HG03159 (cell line): Measurements from ENCODE around the gene PDCD1LG2.
"Not testable (repeated sequence)": the region's sequence is repeated elsewhere in the genome, so short reads cannot be mapped to it uniquely, and the experiment has no call there.

Source experiments
- ATAC-seq: cut with Tn5 transposase; IDR thresholded peaks from one replicate; pipeline ENCODE4 v1.9.1; 2021; ENCODE audit warnings: mild to moderate bottlenecking, moderate library complexity; ENCODE audit not compliant: unreplicated experiment

Gene PDCD1LG2

GRCh38 chr9:5493679-5494511, 16.4 kb upstream of the PDCD1LG2 start:
- peak; percentile 80 for ATAC-seq

GRCh38 chr9:5494765-5495164, 15.6 kb upstream of the PDCD1LG2 start:
- not testable (repeated sequence) for ATAC-seq

- no peak for ATAC-seq
These were observed 11.2 kb upstream of the PDCD1LG2 start for GRCh38 chr9:5499157-5499556.

- no peak for ATAC-seq
These were observed 10.4 kb upstream of the PDCD1LG2 start for GRCh38 chr9:5499889-5500398.

- ATAC-seq = no peak
These were observed 9.7 kb upstream of the PDCD1LG2 start for GRCh38 chr9:5500441-5501235.

GRCh38 chr9:5502553-5502952, 7.8 kb upstream of the PDCD1LG2 start:
- no peak for ATAC-seq

GRCh38 chr9:5509573-5509972, 758 bp upstream of the PDCD1LG2 start:
- ATAC-seq = no peak

- ATAC-seq = no peak
These were observed 658 bp downstream of the PDCD1LG2 start for GRCh38 chr9:5510989-5511388.

GRCh38 chr9:5511476-5511875, 1.1 kb downstream of the PDCD1LG2 start:
- ATAC-seq = no peak

GRCh38 chr9:5511935-5512580, 1.7 kb downstream of the PDCD1LG2 start:
- ATAC-seq = no peak

GRCh38 chr9:5512658-5513452, 2.5 kb downstream of the PDCD1LG2 start:
- ATAC-seq = no peak

- no peak for ATAC-seq
These were observed 3.8 kb downstream of the PDCD1LG2 start for GRCh38 chr9:5513966-5514616.

- ATAC-seq = no peak
These were observed 4.4 kb downstream of the PDCD1LG2 start for GRCh38 chr9:5514617-5515260.

GRCh38 chr9:5515261-5515650, 4.9 kb downstream of the PDCD1LG2 start:
- ATAC-seq = no peak

GRCh38 chr9:5516453-5517220, 6.3 kb downstream of the PDCD1LG2 start:
- ATAC-seq = no peak

- peak; percentile 59 for ATAC-seq
These were observed 8.0 kb downstream of the PDCD1LG2 start for GRCh38 chr9:5518171-5518936.

GRCh38 chr9:5518937-5519319, 8.6 kb downstream of the PDCD1LG2 start:
- no peak for ATAC-seq

- no peak for ATAC-seq
These were observed 13.8 kb downstream of the PDCD1LG2 start for GRCh38 chr9:5524090-5524489.
